ENCODE measurements around the gene SOBP. TPM values are rescaled to one million over a fixed set of nuclear protein-coding genes. Genes with fewer than 3 reads are reported as not detected.

Gene SOBP
- total and polyA plus RNA-seq, 2 donors (not counting 1 experiment from before 2014, with no cell fraction given), result 0.82 to 1.5 TPM

DNA sequence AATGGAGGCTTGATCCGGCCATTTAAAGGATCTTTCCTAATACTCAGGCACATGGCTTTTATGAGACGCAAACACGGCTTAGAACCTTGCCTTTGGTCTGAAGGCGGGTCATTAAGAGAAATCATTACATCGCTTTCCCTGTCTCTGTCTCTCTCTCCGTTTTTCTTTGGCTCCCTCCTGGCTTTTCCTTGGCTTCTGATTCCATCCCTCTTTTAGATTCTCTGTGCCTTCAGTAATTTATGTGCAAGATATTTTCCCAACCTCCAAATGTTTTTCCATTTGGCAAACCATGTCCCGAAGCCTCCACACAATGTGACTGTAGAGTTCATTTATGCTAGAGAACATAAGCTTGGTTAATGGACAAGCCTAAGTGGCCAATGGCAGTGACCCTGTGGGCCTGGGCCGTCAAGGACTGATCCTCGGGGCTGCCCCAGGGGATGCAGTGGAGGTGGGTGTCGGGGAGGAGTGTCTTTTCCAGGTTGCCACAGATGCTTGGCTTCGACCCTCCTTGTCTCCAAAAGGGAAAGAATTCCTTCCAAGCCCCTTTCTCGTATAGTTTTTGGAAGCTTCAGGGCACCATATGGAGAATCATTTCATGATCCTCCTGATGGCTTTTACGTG, 177.2 kb downstream of the SOBP start:
- peaks cover 60 to 62% of the 10 kb centered on the region in 2 donors for H3K4me1 ChIP-seq (ENCODE audit: control insufficient read depth in 2 of 2, insufficient read depth in 2 of 2, low read length in 2 of 2)
- no peak overlapping the region for H3K27ac ChIP-seq (ENCODE audit: low read length in 2 of 2)
- no peaks in the 10 kb centered on the region for H3K36me3 ChIP-seq (replicated peaks in 1 of 2; ENCODE audit: control extremely low read depth in 1 of 2, control insufficient read depth in 1 of 2, extremely low read depth in 1 of 2, insufficient read depth in 2 of 2, low read length in 1 of 2)
- no peaks in the 10 kb centered on the region for H3K9me3 Mint-ChIP-seq (ENCODE audit: insufficient read depth)
- DNase-seq, result no peak
- ChIA-PET POLR2A (no interaction called here), CTCF (interaction anchor here (1.0 to 1.7 kb wide), 2 partner anchors 10 to 349 kb away, joined by 4 read pairs; no protein-coding TSS in a partner anchor)
- H3K27me3 ChIP-seq (replicated peaks in 1 of 4; ENCODE audit: control extremely low read depth in 1 of 4, control insufficient read depth in 3 of 4, insufficient read depth in 4 of 4, low read length in 3 of 4), result no peaks in the 10 kb centered on the region
- H3K27ac Mint-ChIP-seq, result no peak overlapping the region
- intact Hi-C loops (cut with micrococcal nuclease), result no loop called here
- TF ChIP-seq, protein P1, sequence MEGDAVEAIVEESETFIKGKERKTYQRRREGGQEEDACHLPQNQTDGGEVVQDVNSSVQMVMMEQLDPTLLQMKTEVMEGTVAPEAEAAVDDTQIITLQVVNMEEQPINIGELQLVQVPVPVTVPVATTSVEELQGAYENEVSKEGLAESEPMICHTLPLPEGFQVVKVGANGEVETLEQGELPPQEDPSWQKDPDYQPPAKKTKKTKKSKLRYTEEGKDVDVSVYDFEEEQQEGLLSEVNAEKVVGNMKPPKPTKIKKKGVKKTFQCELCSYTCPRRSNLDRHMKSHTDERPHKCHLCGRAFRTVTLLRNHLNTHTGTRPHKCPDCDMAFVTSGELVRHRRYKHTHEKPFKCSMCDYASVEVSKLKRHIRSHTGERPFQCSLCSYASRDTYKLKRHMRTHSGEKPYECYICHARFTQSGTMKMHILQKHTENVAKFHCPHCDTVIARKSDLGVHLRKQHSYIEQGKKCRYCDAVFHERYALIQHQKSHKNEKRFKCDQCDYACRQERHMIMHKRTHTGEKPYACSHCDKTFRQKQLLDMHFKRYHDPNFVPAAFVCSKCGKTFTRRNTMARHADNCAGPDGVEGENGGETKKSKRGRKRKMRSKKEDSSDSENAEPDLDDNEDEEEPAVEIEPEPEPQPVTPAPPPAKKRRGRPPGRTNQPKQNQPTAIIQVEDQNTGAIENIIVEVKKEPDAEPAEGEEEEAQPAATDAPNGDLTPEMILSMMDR (IDR thresholded peaks at IDR 0.05), result no peak
- TF ChIP-seq EZH2 (IDR thresholded peaks at IDR 0.05; ENCODE audit: borderline replicate concordance, insufficient read depth, low read depth, low read length, poor library complexity, severe bottlenecking), result no peak
- H3K4me3 Mint-ChIP-seq, result no peak overlapping the region
- H3K4me1 Mint-ChIP-seq, result peaks cover 63% of the 10 kb centered on the region
- 97% methylated on average over 11 of the region's 13 CpGs for WGBS (ENCODE audit: insufficient coverage)
- no peak for ATAC-seq (ENCODE audit: low read depth)
- H3K4me3 ChIP-seq (ENCODE audit: control extremely low read depth in 1 of 5, extremely low read depth in 1 of 5, insufficient read depth in 1 of 5, low read depth in 2 of 5, low read length in 4 of 5), result no peak overlapping the region
- no peaks in the 10 kb centered on the region for H3K79me2 ChIP-seq (ENCODE audit: control insufficient read depth, insufficient read depth, low read length)
- H3K4me2 ChIP-seq (replicated peaks; ENCODE audit: low read depth, low read length, poor library complexity, severe bottlenecking), result peak overlapping the region; percentile 18
- H3K27me3 Mint-ChIP-seq, result no peaks in the 10 kb centered on the region
- peaks cover 0 to 9% (median 0%) of the 10 kb centered on the region in 3 donors for H3K9me3 ChIP-seq (ENCODE audit: control extremely low read depth in 1 of 3, control insufficient read depth in 2 of 3, insufficient read depth in 1 of 3, low read length in 2 of 3)
- H3K9ac ChIP-seq (ENCODE audit: low read length), result no peak overlapping the region
- peak overlapping the region; percentile 34 for H2AFZ ChIP-seq (ENCODE audit: insufficient read depth, low read depth, low read length, poor library complexity, severe bottlenecking)
- H4K20me1 ChIP-seq (ENCODE audit: control insufficient read depth, insufficient read depth, low read length, poor library complexity, severe bottlenecking), result no peaks in the 10 kb centered on the region

DNA sequence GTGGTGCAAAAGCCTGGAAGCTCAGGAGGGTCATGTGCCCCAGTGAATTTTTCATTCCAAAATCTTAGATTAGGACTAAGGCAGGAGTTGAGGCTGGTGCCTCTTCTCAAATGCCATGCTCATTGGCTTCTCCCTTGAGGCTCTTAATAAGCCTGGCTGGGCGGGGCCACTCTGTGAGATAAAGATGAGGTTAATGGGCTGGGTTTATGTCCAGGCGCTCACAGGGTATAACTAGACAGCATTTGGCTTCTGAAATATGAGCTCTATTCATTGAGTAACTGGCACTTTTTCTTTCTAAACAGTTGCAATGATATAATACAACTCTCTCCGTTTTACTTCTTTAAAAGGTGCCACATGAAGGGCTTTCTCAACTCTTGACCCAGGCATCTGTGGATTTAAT, 177.9 kb downstream of the SOBP start:
- H3K9me3 ChIP-seq (ENCODE audit: control extremely low read depth in 1 of 3, control insufficient read depth in 2 of 3, insufficient read depth in 1 of 3, low read length in 2 of 3), result peaks cover 0 to 9% (median 0%) of the 10 kb centered on the region in 3 donors
- H3K27me3 Mint-ChIP-seq, result no peaks in the 10 kb centered on the region
- ChIA-PET CTCF (interaction anchor here (1.0 to 1.7 kb wide), 2 partner anchors 11 to 349 kb away, joined by 4 read pairs; no protein-coding TSS in a partner anchor), POLR2A (no interaction called here)
- H4K20me1 ChIP-seq (ENCODE audit: control insufficient read depth, insufficient read depth, low read length, poor library complexity, severe bottlenecking), result no peaks in the 10 kb centered on the region
- H3K4me3 Mint-ChIP-seq, result no peak overlapping the region
- H3K4me1 ChIP-seq (ENCODE audit: control insufficient read depth in 2 of 2, insufficient read depth in 2 of 2, low read length in 2 of 2), result peaks cover 62% of the 10 kb centered on the region in 2 donors
- no peaks in the 10 kb centered on the region for H3K9me3 Mint-ChIP-seq (ENCODE audit: insufficient read depth)
- no peak overlapping the region for H2AFZ ChIP-seq (ENCODE audit: insufficient read depth, low read depth, low read length, poor library complexity, severe bottlenecking)
- H3K9ac ChIP-seq (ENCODE audit: low read length), result no peak overlapping the region
- WGBS (ENCODE audit: insufficient coverage), result no CpG with 5 or more reads among the region's 3 CpGs
- H3K4me2 ChIP-seq (replicated peaks; ENCODE audit: low read depth, low read length, poor library complexity, severe bottlenecking), result no peak overlapping the region
- no peak overlapping the region for H3K4me3 ChIP-seq (ENCODE audit: control extremely low read depth in 1 of 5, extremely low read depth in 1 of 5, insufficient read depth in 1 of 5, low read depth in 2 of 5, low read length in 4 of 5)
- H3K79me2 ChIP-seq (ENCODE audit: control insufficient read depth, insufficient read depth, low read length), result no peaks in the 10 kb centered on the region
- H3K27me3 ChIP-seq (replicated peaks in 1 of 4; ENCODE audit: control extremely low read depth in 1 of 4, control insufficient read depth in 3 of 4, insufficient read depth in 4 of 4, low read length in 3 of 4), result no peaks in the 10 kb centered on the region
- ATAC-seq (ENCODE audit: low read depth), result no peak
- no peak for TF ChIP-seq EZH2 (IDR thresholded peaks at IDR 0.05; ENCODE audit: borderline replicate concordance, insufficient read depth, low read depth, low read length, poor library complexity, severe bottlenecking)
- no peak overlapping the region for H3K27ac Mint-ChIP-seq
- no peaks in the 10 kb centered on the region for H3K36me3 ChIP-seq (replicated peaks in 1 of 2; ENCODE audit: control extremely low read depth in 1 of 2, control insufficient read depth in 1 of 2, extremely low read depth in 1 of 2, insufficient read depth in 2 of 2, low read length in 1 of 2)
- no peak for DNase-seq
- intact Hi-C loops (cut with micrococcal nuclease), result no loop called here
- peaks cover 65% of the 10 kb centered on the region for H3K4me1 Mint-ChIP-seq
- no peak overlapping the region for H3K27ac ChIP-seq (ENCODE audit: low read length in 2 of 2)
